CD14-positive monocyte (primary cell): Measurements from ENCODE around the gene ZNF559. TPM values are rescaled to one million over a fixed set of nuclear protein-coding genes. Genes with fewer than 3 reads are reported as not detected.

Experiments used
- DNase-seq, 3 donors: peaks; one replicate each; pipeline ENCODE4 v3.0.0-alpha.2; 2011 to 2022
- H2AFZ ChIP-seq: 2 replicates; pipeline ENCODE4 v1.6.0; 2012; ENCODE audit warnings: mild to moderate bottlenecking, low read depth, low read length, inconsistent platforms; ENCODE audit not compliant: insufficient read depth, poor library complexity, severe bottlenecking
- H3K27ac ChIP-seq, 2 donors: 1 replicate in 1 of 2; 2 replicates in 1 of 2; pipeline ENCODE4 v1.5.1; 2012 to 2013; ENCODE audit warnings: low read length in 2 of 2, control low read depth in 1 of 2, inconsistent platforms in 1 of 2, low read depth in 1 of 2, mild to moderate bottlenecking in 1 of 2
- H3K27me3 ChIP-seq, 2 donors: one replicate each; pipeline versions ENCODE4 v1.6.0 to v1.6.1; 2011 to 2013; ENCODE audit warnings: low read length in 2 of 2; ENCODE audit not compliant: control insufficient read depth in 2 of 2, insufficient read depth in 2 of 2
- H3K36me3 ChIP-seq, 2 donors: replicated peaks in 1 of 2; 1 replicate in 1 of 2; 2 replicates in 1 of 2; pipeline versions ENCODE4 v1.5.1 to v1.6.1; 2012 to 2013; ENCODE audit warnings: low read length in 2 of 2, control low read depth in 1 of 2, inconsistent platforms in 1 of 2, mild to moderate bottlenecking in 1 of 2; ENCODE audit not compliant: insufficient read depth in 2 of 2, control insufficient read depth in 1 of 2
- H3K4me1 ChIP-seq, 2 donors: 1 replicate in 1 of 2; 2 replicates in 1 of 2; pipeline versions ENCODE4 v1.5.1 to v1.6.1; 2012 to 2013; ENCODE audit warnings: low read length in 2 of 2, control low read depth in 1 of 2, inconsistent platforms in 1 of 2, mild to moderate bottlenecking in 1 of 2, moderate library complexity in 1 of 2; ENCODE audit not compliant: insufficient read depth in 2 of 2, control insufficient read depth in 1 of 2
- H3K4me2 ChIP-seq: replicated peaks from 2 replicates; pipeline ENCODE3; 2012; ENCODE audit warnings: low read length, moderate library complexity, mild to moderate bottlenecking; ENCODE audit not compliant: poor library complexity, severe bottlenecking; ENCODE audit errors: extremely low read depth
- H3K4me3 ChIP-seq, 3 experiments: fragments of 200-600 bp in 1 of 3; sonication (generic) in 1 of 3; replicated peaks in 1 of 3; 1 replicate in 2 of 3; 2 replicates in 1 of 3; pipeline ENCODE4 v1.5.1; 2011 to 2013; ENCODE audit warnings: low read length in 3 of 3, mild to moderate bottlenecking in 3 of 3, control low read depth in 2 of 3, low read depth in 2 of 3, inconsistent platforms in 1 of 3, moderate library complexity in 1 of 3
- H3K79me2 ChIP-seq: 2 replicates; pipeline ENCODE4 v1.6.0; 2012; ENCODE audit warnings: mild to moderate bottlenecking, control low read depth, inconsistent platforms, low read length, moderate library complexity; ENCODE audit not compliant: insufficient read depth
- H3K9ac ChIP-seq: 2 replicates; pipeline ENCODE4 v1.6.0; 2017; ENCODE audit warnings: low read length, mild to moderate bottlenecking; ENCODE audit not compliant: insufficient read depth, poor library complexity, severe bottlenecking
- H3K9me3 ChIP-seq, 2 donors: replicated peaks in 1 of 2; 1 replicate in 1 of 2; 2 replicates in 1 of 2; pipeline versions ENCODE4 v1.5.1 to v1.6.1; 2012 to 2013; ENCODE audit warnings: low read length in 2 of 2, control low read depth in 1 of 2; ENCODE audit not compliant: control insufficient read depth in 1 of 2, insufficient read depth in 1 of 2
- H4K20me1 ChIP-seq: 2 replicates; pipeline ENCODE4 v1.6.0; 2012; ENCODE audit warnings: mild to moderate bottlenecking, low read length, control low read depth, moderate library complexity; ENCODE audit not compliant: insufficient read depth
- H3K27ac Mint-ChIP-seq, 7 donors: one replicate each; pipeline ENCODE4 v1.8.0; 2020; ENCODE audit warnings: mild to moderate bottlenecking in 7 of 7, mixed read lengths in 7 of 7, moderate library complexity in 6 of 7, inconsistent platforms in 2 of 7
- H3K27me3 Mint-ChIP-seq, 3 donors: one replicate each; pipeline ENCODE4 v1.8.0; 2021 to 2022; ENCODE audit warnings: low read depth in 3 of 3, mild to moderate bottlenecking in 3 of 3, mixed read lengths in 3 of 3, moderate library complexity in 3 of 3, inconsistent platforms in 1 of 3
- H3K36me3 Mint-ChIP-seq, 2 donors: one replicate each; pipeline ENCODE4 v1.8.0; 2020; ENCODE audit warnings: mixed read lengths in 2 of 2, inconsistent platforms in 1 of 2, mild to moderate bottlenecking in 1 of 2
- H3K4me1 Mint-ChIP-seq: one replicate; pipeline ENCODE4 v1.8.0; 2020; ENCODE audit warnings: mild to moderate bottlenecking, mixed read lengths
- H3K4me3 Mint-ChIP-seq, 2 donors: one replicate each; pipeline ENCODE4 v1.8.0; 2020; ENCODE audit warnings: mild to moderate bottlenecking in 2 of 2, mixed read lengths in 2 of 2, moderate library complexity in 1 of 2
- H3K9me3 Mint-ChIP-seq, 7 donors: one replicate each; pipeline ENCODE4 v1.8.0; 2020 to 2022; ENCODE audit warnings: mixed read lengths in 7 of 7, mild to moderate bottlenecking in 6 of 7, moderate library complexity in 6 of 7, inconsistent platforms in 2 of 7
- CTCF ChIP-seq: fragments of 200-600 bp; IDR thresholded peaks from one replicate; pipeline ENCODE4 v1.8.0; 2022; ENCODE audit warnings: antibody characterized with exemption, mild to moderate bottlenecking
- WGBS: methylation state at CpG from one replicate; pipeline ENCODE4 v1.1.5; 2013; ENCODE audit warnings: missing lambda C conversion rate; ENCODE audit not compliant: insufficient coverage; 5-methylcytosine and 5-hydroxymethylcytosine counted together
- intact Hi-C, 2 donors: fragments of 100-400 bp; cut with micrococcal nuclease; formaldehyde crosslinking; loops; one replicate each; pipeline versions ENCODE4 v1.15.0 to v1.15.1; 2023
- polyA plus RNA-seq, 3 donors: library from polyadenylated mRNA; depleted of rRNA in 1 of 3; unstranded in 2 of 3; stranded (reverse) in 1 of 3; fragments of 300-500 nt in 2 of 3; fragments of >200 nt in 1 of 3; fragmentation: Illumina TruSeq in 2 of 3; gene quantifications; 1 replicate in 2 of 3; 2 replicates in 1 of 3; pipeline ENCODE4 v1.2.3, GENCODE V29; 2012 to 2021

The ZNF559 gene
- polyA plus RNA-seq, 3 donors: 9.0 to 16.0 (median 9.1) TPM

DNA sequence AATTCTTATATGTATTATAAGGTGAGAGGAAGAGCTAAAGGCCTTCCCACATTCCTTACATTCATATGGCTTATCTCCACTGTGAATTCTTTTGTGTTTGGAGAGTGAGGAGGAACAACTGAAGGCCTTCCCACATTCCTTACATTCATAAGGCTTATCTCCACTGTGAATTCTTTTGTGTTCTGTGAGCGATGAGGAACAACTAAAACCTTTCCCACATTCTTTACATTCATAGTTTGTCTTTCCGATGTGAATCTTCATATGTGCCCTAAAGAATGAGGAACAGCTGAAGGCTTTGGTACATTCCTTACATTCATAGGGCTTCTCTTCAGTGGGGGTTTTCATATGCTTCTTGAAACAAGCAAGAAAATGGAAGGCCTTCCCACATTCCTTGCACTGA is 27.6 kb upstream of the ZNF559 start:
- Histone ChIP-seq H3K36me3 (peaks cover 37 to 71% of the 10 kb centered on the region in 2 donors), H3K9ac (no peak overlapping the region), H3K27ac (no peak overlapping the region), H3K4me2 (no peak overlapping the region), H3K27me3 (no peaks in the 10 kb centered on the region), H4K20me1 (no peaks in the 10 kb centered on the region), H3K79me2 (no peaks in the 10 kb centered on the region), H3K4me1 (no peaks in the 10 kb centered on the region), H3K4me3 (peak overlapping the region in 1 of 3 experiments; percentile 28), H2AFZ (no peak overlapping the region), H3K9me3 (peaks cover 54 to 100% of the 10 kb centered on the region in 2 donors)
- no peak overlapping the region for H3K4me3 Mint-ChIP-seq
- intact Hi-C loops: no loop called here
- peaks cover 61 to 95% (median 89%) of the 10 kb centered on the region in 7 donors for H3K9me3 Mint-ChIP-seq
- no peak for DNase-seq
- H3K4me1 Mint-ChIP-seq: no peaks in the 10 kb centered on the region
- no peaks in the 10 kb centered on the region for H3K27me3 Mint-ChIP-seq
- no CpG with 5 or more reads among the region's 2 CpGs for WGBS
- no peak for TF ChIP-seq CTCF
- no peak overlapping the region for H3K27ac Mint-ChIP-seq
- H3K36me3 Mint-ChIP-seq: peaks cover 54 to 70% of the 10 kb centered on the region in 2 donors

DNA sequence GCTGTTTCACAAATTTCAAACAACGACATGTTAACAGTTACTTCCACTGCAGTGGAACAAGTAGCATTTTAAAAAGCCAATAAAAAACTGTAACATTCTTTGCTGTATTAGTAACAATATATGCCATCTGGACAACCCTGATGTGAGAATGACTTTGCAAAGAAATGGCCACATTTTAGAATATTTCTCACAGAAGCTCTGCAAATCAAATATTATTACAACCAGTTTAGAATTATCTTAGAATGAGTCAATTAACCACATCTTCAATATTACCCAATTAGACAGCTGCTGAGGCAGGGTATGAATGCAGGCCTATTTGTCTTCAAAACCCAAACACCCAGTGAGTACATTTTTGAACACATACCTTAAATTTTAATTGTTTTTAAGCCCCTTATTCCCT is 17.5 kb upstream of the ZNF559 start:
- TF ChIP-seq CTCF: no peak
- H3K4me1 ChIP-seq: peaks cover 13 to 18% of the 10 kb centered on the region in 2 donors
- intact Hi-C loops: loop anchor here (5.0 to 10.0 kb wide), 2 partner anchors 159 to 162 kb away; partner anchors contain the start of gene ZNF317 (in 1 of the 2)
- Mint-ChIP-seq H3K27me3 (peaks cover 1 to 4% (median 3%) of the 10 kb centered on the region in 3 donors), H3K4me1 (peaks cover 16% of the 10 kb centered on the region), H3K27ac (no peak overlapping the region), H3K9me3 (peaks cover 26 to 53% (median 37%) of the 10 kb centered on the region in 7 donors), H3K4me3 (no peak overlapping the region), H3K36me3 (peaks cover 37 to 46% of the 10 kb centered on the region in 2 donors)
- H3K36me3 ChIP-seq: peaks cover 18 to 38% of the 10 kb centered on the region in 2 donors
- no peaks in the 10 kb centered on the region for H3K79me2 ChIP-seq
- H3K4me2 ChIP-seq: no peak overlapping the region
- H3K9me3 ChIP-seq: peaks cover 34 to 46% of the 10 kb centered on the region in 2 donors
- no peak overlapping the region for H2AFZ ChIP-seq
- DNase-seq: no peak
- no peaks in the 10 kb centered on the region for H3K27me3 ChIP-seq
- no CpG with 5 or more reads among the region's 1 CpG for WGBS
- no peak overlapping the region for H3K9ac ChIP-seq
- H3K27ac ChIP-seq: no peak overlapping the region
- H3K4me3 ChIP-seq: no peak overlapping the region
- no peaks in the 10 kb centered on the region for H4K20me1 ChIP-seq
